Skeletal muscle tissue (tissue), 4 donors: ENCODE results near the gene TMEM163. TPM values are rescaled to one million over a fixed set of nuclear protein-coding genes. Genes with fewer than 3 reads are reported as not detected.

Experiments
- H3K27ac ChIP-seq: one replicate; pipeline ENCODE4 v1.7.0; 2013; ENCODE audit warnings: mild to moderate bottlenecking, low read depth, low read length, inconsistent platforms
- H3K27me3 ChIP-seq, 3 donors: one replicate each; pipeline ENCODE4 v1.7.0; 2013; ENCODE audit warnings: low read length in 3 of 3; ENCODE audit not compliant: control insufficient read depth in 3 of 3, insufficient read depth in 3 of 3
- H3K36me3 ChIP-seq, 3 donors: one replicate each; pipeline ENCODE4 v1.7.0; 2013; ENCODE audit warnings: low read length in 3 of 3; ENCODE audit not compliant: control insufficient read depth in 3 of 3, insufficient read depth in 3 of 3
- H3K4me1 ChIP-seq, 3 donors: one replicate each; pipeline ENCODE4 v1.7.0; 2013; ENCODE audit warnings: low read length in 3 of 3, mild to moderate bottlenecking in 3 of 3; ENCODE audit not compliant: control insufficient read depth in 3 of 3, insufficient read depth in 3 of 3
- H3K4me3 ChIP-seq, 3 donors: one replicate each; pipeline ENCODE4 v1.7.0; 2013; ENCODE audit warnings: low read length in 3 of 3
- H3K9ac ChIP-seq, 3 donors: one replicate each; pipeline ENCODE4 v1.7.0; 2013; ENCODE audit warnings: low read length in 3 of 3, mild to moderate bottlenecking in 3 of 3, moderate library complexity in 2 of 3, low read depth in 1 of 3
- H3K9me3 ChIP-seq, 3 donors: one replicate each; pipeline ENCODE4 v1.7.0; 2013; ENCODE audit warnings: low read length in 3 of 3; ENCODE audit not compliant: control insufficient read depth in 3 of 3
- total RNA-seq: library from RNA; depleted of rRNA; stranded (reverse); fragments of >200 nt; gene quantifications from one replicate; pipeline ENCODE4 v1.2.3, GENCODE V29; 2014
- donor health status: Osteomylitis.

TMEM163 gene
- total RNA-seq, 1 donor from 2014 or later = 1.0 TPM

DNA sequence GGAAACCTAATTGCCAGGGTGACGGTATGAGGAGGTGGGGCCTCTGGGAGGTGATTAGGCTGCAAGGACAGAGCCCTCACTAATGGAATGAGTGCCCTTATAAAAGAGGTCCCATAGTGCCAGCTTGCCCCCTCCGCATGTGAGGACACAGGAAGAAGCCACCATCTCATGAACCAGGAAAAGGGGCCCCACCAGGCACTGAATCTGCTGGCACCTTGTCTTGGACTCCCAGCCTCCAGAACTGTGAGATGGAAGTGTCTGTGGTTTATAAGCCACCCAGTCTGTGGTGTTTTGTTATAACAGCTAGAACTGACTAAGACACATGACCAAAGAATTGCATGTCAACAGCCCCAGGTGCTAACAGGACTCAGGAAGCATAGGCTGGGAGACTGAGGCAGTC, 250.6 kb downstream of the TMEM163 start:
- H3K9ac ChIP-seq = no peak overlapping the region
- no peak overlapping the region for H3K4me3 ChIP-seq
- no peaks in the 10 kb centered on the region for H3K36me3 ChIP-seq
- no peaks in the 10 kb centered on the region for H3K9me3 ChIP-seq
- no peak overlapping the region for H3K27ac ChIP-seq
- H3K4me1 ChIP-seq = no peaks in the 10 kb centered on the region
- H3K27me3 ChIP-seq = peaks cover 0 to under 1% (median 0%) of the 10 kb centered on the region in 3 donors

GRCh38 chr2:134466141-134466540, 252.7 kb downstream of the TMEM163 start:
- Histone ChIP-seq H3K27me3 (peaks cover 0 to 5% (median 0%) of the 10 kb centered on the region in 3 donors), H3K27ac (no peak overlapping the region), H3K4me1 (no peaks in the 10 kb centered on the region), H3K9ac (no peak overlapping the region), H3K9me3 (no peaks in the 10 kb centered on the region), H3K36me3 (no peaks in the 10 kb centered on the region), H3K4me3 (no peak overlapping the region)

- Histone ChIP-seq H3K27me3 (peaks cover 0 to 5% (median 0%) of the 10 kb centered on the region in 3 donors), H3K4me3 (no peak overlapping the region), H3K36me3 (no peaks in the 10 kb centered on the region), H3K4me1 (no peaks in the 10 kb centered on the region), H3K9ac (no peak overlapping the region), H3K27ac (no peak overlapping the region), H3K9me3 (no peaks in the 10 kb centered on the region)
Observed at GRCh38 chr2:134465228-134466105, 253.3 kb downstream of the TMEM163 start.

- Histone ChIP-seq H3K4me1 (no peaks in the 10 kb centered on the region), H3K9me3 (no peaks in the 10 kb centered on the region), H3K4me3 (no peak overlapping the region), H3K36me3 (no peaks in the 10 kb centered on the region), H3K9ac (no peak overlapping the region), H3K27me3 (peaks cover 0 to 5% (median 0%) of the 10 kb centered on the region in 3 donors), H3K27ac (no peak overlapping the region)
Observed at GRCh38 chr2:134463699-134464022, 255.1 kb downstream of the TMEM163 start.

DNA sequence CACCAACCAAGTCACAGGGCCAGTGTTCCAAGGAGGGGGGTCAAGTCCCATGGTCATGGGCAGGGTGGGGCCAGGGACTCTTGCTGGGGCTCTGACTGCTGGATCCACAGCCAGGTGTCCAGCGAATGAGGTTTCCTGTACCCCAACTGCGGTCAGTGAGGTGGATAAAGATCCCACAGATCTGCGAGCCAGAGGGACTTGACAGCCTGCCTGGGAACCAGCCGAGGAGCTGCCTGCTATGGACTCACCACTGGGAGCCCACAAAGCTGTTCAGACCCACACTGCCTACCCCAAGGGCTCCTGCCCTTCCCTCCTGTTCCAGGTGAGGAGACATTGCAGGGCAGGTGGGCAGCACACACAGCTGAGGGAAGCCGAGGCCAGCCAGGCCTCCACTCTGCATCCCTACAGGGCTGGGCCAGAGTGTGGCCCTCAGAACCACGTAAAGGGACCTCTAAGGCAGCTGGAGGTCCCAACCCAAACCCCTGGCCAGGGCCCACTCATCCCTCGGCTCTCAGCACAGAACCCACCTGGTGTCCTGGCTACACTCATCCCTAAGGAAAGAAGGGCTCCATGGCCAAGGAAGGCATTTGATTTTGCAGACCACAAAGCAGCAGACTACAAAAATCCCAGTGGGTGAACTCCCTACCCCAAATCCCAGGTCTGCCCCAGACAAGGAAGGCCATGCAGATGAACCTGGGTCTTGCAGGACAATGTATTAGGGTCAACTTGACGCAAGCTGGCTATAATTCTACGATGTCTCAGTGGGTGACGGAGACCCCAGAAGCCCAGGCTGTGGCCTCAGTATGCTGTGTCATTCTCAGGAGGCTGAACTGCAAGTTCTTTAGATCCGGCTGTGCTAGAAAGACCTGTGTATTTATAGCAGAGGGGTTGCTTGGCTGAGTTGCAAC, 255.8 kb downstream of the TMEM163 start:
- no peak overlapping the region for H3K9ac ChIP-seq
- H3K9me3 ChIP-seq = no peaks in the 10 kb centered on the region
- H3K36me3 ChIP-seq = no peaks in the 10 kb centered on the region
- peaks cover 0 to 5% (median 0%) of the 10 kb centered on the region in 3 donors for H3K27me3 ChIP-seq
- H3K4me3 ChIP-seq = no peak overlapping the region
- H3K4me1 ChIP-seq = no peaks in the 10 kb centered on the region
- H3K27ac ChIP-seq = no peak overlapping the region

GRCh38 chr2:134462275-134462674, 256.5 kb downstream of the TMEM163 start:
- Histone ChIP-seq H3K36me3 (no peaks in the 10 kb centered on the region), H3K27me3 (peaks cover 0 to 5% (median 0%) of the 10 kb centered on the region in 3 donors), H3K9ac (no peak overlapping the region), H3K9me3 (no peaks in the 10 kb centered on the region), H3K4me3 (no peak overlapping the region), H3K4me1 (no peaks in the 10 kb centered on the region), H3K27ac (no peak overlapping the region)

DNA sequence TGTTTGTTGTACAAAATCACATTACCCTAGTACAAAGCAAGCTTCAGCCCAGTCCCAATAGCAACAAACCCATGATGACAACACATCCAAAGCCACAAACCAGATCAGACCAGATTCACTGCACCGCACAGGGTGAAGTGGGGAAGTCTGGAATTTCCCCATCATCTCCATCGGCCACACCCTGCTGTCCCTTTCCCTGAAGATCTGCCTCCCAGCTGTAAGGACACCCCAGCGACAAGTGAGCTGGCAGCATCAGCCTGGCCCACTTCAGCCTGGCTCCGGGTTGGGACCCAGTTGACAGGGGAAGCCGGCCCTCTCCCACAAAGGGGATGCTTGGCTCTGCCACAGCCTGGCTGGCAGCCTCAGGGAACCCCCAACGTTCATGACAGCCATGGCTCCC, 257.3 kb downstream of the TMEM163 start:
- Histone ChIP-seq H3K27ac (no peak overlapping the region), H3K4me1 (no peaks in the 10 kb centered on the region), H3K4me3 (no peak overlapping the region), H3K27me3 (peaks cover 0 to 5% (median 0%) of the 10 kb centered on the region in 3 donors), H3K9ac (no peak overlapping the region), H3K36me3 (no peaks in the 10 kb centered on the region), H3K9me3 (no peaks in the 10 kb centered on the region)

DNA sequence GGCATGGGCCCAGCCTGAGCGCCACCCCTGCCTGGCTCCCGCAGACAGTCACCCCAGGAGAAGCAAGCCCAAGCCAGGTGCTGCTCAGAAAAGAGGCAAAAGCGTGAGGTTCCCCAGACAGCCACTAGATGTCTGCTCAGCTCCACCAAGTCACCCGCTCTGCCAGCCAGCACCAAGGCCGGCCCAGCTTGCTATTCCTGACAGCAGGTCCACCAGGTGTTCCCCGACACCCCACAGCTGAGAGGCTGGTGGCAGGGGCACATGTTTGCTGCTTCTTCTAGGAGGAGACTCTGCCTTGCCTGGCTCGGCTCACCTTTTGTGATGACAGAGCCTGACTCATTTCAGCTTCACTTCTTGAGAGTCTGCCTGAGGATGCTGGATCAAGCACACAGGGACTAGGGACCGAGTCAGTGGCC, 258.2 kb downstream of the TMEM163 start:
- H3K9me3 ChIP-seq = no peaks in the 10 kb centered on the region
- H3K4me3 ChIP-seq = no peak overlapping the region
- peaks cover 0 to 5% (median 0%) of the 10 kb centered on the region in 3 donors for H3K27me3 ChIP-seq

DNA sequence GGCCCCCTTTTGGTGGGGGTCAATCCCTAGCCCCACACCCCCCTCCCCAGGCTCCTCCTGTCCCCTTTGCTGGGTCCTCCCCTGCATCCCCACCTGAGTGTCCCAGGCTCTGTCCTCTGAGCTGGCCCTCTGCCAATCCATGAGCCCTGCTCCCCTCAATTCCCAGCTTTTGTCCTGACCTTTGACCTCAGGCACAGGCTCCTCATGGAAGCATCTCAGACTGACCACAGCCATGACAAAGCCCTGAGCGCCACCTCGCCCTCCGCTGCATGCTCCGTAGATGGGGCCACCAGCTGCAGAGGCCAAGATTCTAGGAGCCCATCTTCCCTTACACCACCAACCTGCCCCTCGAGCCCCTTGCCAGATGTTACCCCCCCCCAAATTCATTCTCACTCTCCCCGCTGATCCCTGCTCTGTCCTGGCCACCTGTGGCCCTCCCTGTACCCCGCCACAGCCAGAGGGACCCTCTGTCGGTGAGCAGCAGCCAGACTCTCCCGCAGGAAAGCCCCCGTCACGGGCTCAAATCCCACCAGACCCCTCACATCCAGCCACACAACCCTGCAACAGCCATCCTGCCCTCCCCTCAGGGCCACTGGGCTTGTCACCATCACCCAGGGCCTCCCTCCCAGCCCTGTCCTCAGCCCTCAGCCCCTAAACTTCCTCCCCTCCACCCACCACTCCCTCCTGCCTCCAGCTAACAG, 258.9 kb downstream of the TMEM163 start:
- Histone ChIP-seq H3K27me3 (peaks cover 0 to 7% (median 0%) of the 10 kb centered on the region in 3 donors), H3K4me1 (no peaks in the 10 kb centered on the region), H3K36me3 (no peaks in the 10 kb centered on the region), H3K4me3 (no peak overlapping the region), H3K27ac (no peak overlapping the region), H3K9ac (no peak overlapping the region), H3K9me3 (no peaks in the 10 kb centered on the region)

More for the DNA sequence above, 258.2 kb downstream of the TMEM163 start:
- Histone ChIP-seq H3K9ac (no peak overlapping the region), H3K36me3 (no peaks in the 10 kb centered on the region), H3K27ac (no peak overlapping the region), H3K4me1 (no peaks in the 10 kb centered on the region)
